ENCODE results near the gene LIM2. TPM values are rescaled to one million over a fixed set of nuclear protein-coding genes. Genes with fewer than 3 reads are reported as not detected.
A peak's percentile ranks its signal among the peaks of the same experiment; 100 is the strongest.

The LIM2 gene
- total and polyA plus RNA-seq, 9 of the 15 experiments (the other 6 are each of a cell fraction or from before 2014, with no cell fraction given) = 0.07 to 0.45 (median 0.18) TPM; not detected in 4

DNA sequence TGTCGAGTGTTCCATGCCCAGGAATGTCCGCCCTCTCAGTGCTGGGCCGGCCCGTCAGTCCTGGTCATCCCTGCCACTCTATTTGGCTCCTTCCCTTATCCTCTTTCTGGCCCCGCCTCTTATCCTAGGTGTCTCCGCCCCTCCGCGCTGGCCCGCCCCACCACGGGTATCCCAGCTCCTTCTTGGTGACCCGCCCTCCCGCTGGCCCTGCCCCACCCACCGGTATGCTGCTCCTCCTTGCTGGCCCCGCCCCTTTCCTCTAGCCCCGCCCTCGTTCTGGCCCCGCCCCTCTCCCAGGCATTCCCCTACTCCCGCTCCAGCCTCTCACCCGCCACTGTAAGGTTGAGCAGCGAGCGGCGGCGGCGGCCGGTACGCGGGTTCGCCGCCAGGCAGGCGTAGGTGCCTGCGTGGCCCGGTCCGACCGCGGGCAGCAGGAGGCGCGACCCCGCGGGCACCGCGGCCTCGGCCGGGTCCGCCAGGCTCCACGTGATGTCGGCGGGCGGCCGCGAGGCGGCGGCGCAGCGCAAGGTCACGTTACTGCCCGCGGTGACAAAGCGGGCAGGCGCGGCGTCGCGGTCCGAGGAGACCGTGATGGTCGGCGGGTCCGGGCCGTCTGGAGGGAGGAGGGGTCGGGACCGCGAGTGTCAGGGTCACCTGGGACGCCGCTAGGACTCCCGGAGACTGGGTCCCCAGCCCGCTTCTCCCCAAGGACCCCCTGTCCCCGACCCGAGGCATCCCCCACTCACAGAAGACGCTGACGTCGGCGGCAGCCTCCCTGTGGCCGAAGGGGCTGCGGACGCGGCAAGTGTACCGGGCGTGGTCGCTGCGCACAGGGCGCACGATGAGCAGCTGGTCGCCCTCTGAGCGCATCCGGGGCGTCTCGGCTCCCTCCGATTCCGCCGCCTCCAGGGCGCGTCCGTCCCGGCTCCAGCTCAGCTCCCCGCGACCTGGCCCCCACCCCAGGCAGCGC lies 47.8 kb downstream of the LIM2 start (continued):
- peak; percentile 72; the same call in 1 of the 2 replicates for TF ChIP-seq GABPB1 (CRISPR knock-in tag; IDR thresholded peaks at IDR 0.05)
- peak; percentile 26; the same call in 1 of the 2 replicates for TF ChIP-seq DPF2 (IDR thresholded peaks at IDR 0.05)
- peak; percentile 81 for TF ChIP-seq SIN3B (IDR thresholded peaks at IDR 0.05; ENCODE audit: low read depth)
- TF ChIP-seq HSF4 (CRISPR knock-in tag; IDR thresholded peaks at IDR 0.05; ENCODE audit: borderline replicate concordance) = peak; percentile 55; the same call in 1 of the 2 replicates
- no peak for TF ChIP-seq ARHGAP35 (IDR thresholded peaks at IDR 0.05; ENCODE audit: partially characterized antibody)
- TF ChIP-seq NFXL1 (CRISPR knock-in tag; IDR thresholded peaks at IDR 0.05) = no peak
- no peak for TF ChIP-seq EZH2 (IDR thresholded peaks at IDR 0.05; ENCODE audit: borderline replicate concordance, low read depth, low read length)
- TF ChIP-seq, protein P1, sequence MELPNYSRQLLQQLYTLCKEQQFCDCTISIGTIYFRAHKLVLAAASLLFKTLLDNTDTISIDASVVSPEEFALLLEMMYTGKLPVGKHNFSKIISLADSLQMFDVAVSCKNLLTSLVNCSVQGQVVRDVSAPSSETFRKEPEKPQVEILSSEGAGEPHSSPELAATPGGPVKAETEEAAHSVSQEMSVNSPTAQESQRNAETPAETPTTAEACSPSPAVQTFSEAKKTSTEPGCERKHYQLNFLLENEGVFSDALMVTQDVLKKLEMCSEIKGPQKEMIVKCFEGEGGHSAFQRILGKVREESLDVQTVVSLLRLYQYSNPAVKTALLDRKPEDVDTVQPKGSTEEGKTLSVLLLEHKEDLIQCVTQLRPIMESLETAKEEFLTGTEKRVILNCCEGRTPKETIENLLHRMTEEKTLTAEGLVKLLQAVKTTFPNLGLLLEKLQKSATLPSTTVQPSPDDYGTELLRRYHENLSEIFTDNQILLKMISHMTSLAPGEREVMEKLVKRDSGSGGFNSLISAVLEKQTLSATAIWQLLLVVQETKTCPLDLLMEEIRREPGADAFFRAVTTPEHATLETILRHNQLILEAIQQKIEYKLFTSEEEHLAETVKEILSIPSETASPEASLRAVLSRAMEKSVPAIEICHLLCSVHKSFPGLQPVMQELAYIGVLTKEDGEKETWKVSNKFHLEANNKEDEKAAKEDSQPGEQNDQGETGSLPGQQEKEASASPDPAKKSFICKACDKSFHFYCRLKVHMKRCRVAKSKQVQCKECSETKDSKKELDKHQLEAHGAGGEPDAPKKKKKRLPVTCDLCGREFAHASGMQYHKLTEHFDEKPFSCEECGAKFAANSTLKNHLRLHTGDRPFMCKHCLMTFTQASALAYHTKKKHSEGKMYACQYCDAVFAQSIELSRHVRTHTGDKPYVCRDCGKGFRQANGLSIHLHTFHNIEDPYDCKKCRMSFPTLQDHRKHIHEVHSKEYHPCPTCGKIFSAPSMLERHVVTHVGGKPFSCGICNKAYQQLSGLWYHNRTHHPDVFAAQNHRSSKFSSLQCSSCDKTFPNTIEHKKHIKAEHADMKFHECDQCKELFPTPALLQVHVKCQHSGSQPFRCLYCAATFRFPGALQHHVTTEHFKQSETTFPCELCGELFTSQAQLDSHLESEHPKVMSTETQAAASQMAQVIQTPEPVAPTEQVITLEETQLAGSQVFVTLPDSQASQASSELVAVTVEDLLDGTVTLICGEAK (IDR thresholded peaks at IDR 0.05) = peak; percentile 54; the same call in 1 of the 2 replicates
- TF ChIP-seq, protein P1 (CRISPR knock-in tag; IDR thresholded peaks at IDR 0.05) = no peak
- TF ChIP-seq ZNF175 (CRISPR knock-in tag; IDR thresholded peaks at IDR 0.05; ENCODE audit: low read depth) = 0 out of 2 replicates have a peak, but pooled peaks have one; percentile 62
- TF ChIP-seq ZBTB7A (IDR thresholded peaks at IDR 0.05; ENCODE audit: borderline replicate concordance, control insufficient read depth, low read depth, low read length) = peak; percentile 83
- peak; percentile 26 for TF ChIP-seq PHF20 (IDR thresholded peaks at IDR 0.05; ENCODE audit: partially characterized antibody)
- no peak for TF ChIP-seq ZNF41 (CRISPR knock-in tag; conservative IDR thresholded peaks at IDR 0.05)
- peak; percentile 27; the same call in 1 of the 2 replicates for TF ChIP-seq MBD2 (IDR thresholded peaks at IDR 0.05; ENCODE audit: borderline replicate concordance, low read depth)
- TF ChIP-seq MEIS2 (IDR thresholded peaks at IDR 0.05; ENCODE audit: partially characterized antibody) = no peak
- TF ChIP-seq KAT8 (IDR thresholded peaks at IDR 0.05; ENCODE audit: low read depth) = no peak
- TF ChIP-seq BCOR (IDR thresholded peaks at IDR 0.05) = 0 out of 2 replicates have a peak, but pooled peaks have one; percentile 34
- no peak for TF ChIP-seq GATAD2A (IDR thresholded peaks at IDR 0.05)
- no peak for TF ChIP-seq ZNF217 (CRISPR knock-in tag; IDR thresholded peaks at IDR 0.05)
